SU-DHL-6 (cell line): ENCODE data around the gene IER5.

Source experiments
- EZH2phosphoT487 ChIP-seq: fragments of 200-600 bp; sonication (generic), shearing (Covaris generic); conservative IDR thresholded peaks from 2 replicates; pipeline ENCODE4 v1.6.1; 2018; ENCODE audit warnings: mild to moderate bottlenecking, antibody characterized with exemption, low read length, moderate library complexity, mixed read lengths
- TF ChIP-seq, protein P1 (sequence below): fragments of 200-600 bp; sonication (generic); IDR thresholded peaks from one replicate; pipeline ENCODE4 v1.5.1; 2017; ENCODE audit warnings: antibody characterized with exemption, mild to moderate bottlenecking, low read length, moderate library complexity; ENCODE audit not compliant: insufficient read depth, poor library complexity, severe bottlenecking

DNA sequence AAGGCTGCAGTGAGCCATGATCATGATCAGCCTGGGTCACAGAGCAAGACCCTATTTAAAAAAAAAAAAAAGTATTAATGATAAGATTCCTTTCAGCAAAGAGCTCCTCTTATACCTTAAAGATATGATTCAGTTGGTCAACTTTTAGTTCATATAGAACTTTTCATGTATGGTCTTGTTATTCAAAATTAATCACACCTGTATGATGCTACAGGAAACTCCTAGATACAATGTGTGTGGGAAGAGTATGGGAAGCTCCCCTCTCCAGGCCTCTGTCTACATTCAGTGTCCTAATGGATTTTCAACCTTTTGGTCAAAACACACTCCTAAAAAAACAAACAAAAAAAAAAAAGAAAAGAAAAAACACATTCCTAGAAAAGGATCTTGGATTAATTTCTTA, 37.6 kb upstream of the IER5 start:
- TF ChIP-seq, protein P1, sequence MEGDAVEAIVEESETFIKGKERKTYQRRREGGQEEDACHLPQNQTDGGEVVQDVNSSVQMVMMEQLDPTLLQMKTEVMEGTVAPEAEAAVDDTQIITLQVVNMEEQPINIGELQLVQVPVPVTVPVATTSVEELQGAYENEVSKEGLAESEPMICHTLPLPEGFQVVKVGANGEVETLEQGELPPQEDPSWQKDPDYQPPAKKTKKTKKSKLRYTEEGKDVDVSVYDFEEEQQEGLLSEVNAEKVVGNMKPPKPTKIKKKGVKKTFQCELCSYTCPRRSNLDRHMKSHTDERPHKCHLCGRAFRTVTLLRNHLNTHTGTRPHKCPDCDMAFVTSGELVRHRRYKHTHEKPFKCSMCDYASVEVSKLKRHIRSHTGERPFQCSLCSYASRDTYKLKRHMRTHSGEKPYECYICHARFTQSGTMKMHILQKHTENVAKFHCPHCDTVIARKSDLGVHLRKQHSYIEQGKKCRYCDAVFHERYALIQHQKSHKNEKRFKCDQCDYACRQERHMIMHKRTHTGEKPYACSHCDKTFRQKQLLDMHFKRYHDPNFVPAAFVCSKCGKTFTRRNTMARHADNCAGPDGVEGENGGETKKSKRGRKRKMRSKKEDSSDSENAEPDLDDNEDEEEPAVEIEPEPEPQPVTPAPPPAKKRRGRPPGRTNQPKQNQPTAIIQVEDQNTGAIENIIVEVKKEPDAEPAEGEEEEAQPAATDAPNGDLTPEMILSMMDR: no peak
- no peak for TF ChIP-seq EZH2phosphoT487
